Progenitor cell of endocrine pancreas (in vitro differentiated cells): ENCODE data around the gene VWA8. TPM values are rescaled to one million over a fixed set of nuclear protein-coding genes. Genes with fewer than 3 reads are reported as not detected.

ENCODE experiments used
- DNase-seq: peaks from one replicate; pipeline ENCODE4 v3.0.0; 2021; ENCODE audit warnings: low spot score; ENCODE audit not compliant: unreplicated experiment
- H3K27ac Mint-ChIP-seq: 2 replicates; pipeline ENCODE4 v1.8.0; 2021; ENCODE audit warnings: mild to moderate bottlenecking, moderate library complexity, mixed read lengths
- H3K27me3 Mint-ChIP-seq: 2 replicates; pipeline ENCODE4 v1.8.0; 2021; ENCODE audit warnings: mixed read lengths
- H3K36me3 Mint-ChIP-seq: 2 replicates; pipeline ENCODE4 v1.8.0; 2022; ENCODE audit warnings: mixed read lengths; ENCODE audit not compliant: insufficient read depth
- H3K4me1 Mint-ChIP-seq: 2 replicates; pipeline ENCODE4 v1.8.0; 2021; ENCODE audit warnings: low read depth, mixed read lengths
- H3K4me3 Mint-ChIP-seq: 2 replicates; pipeline ENCODE4 v1.8.0; 2021; ENCODE audit warnings: low read depth, mild to moderate bottlenecking, moderate library complexity, mixed read lengths
- H3K9me3 Mint-ChIP-seq: 2 replicates; pipeline ENCODE4 v1.8.0; 2021; ENCODE audit warnings: low read depth, mixed read lengths
- CTCF ChIP-seq: fragments of 200-600 bp; sonication (generic); IDR thresholded peaks from one replicate; pipeline ENCODE4 v1.5.0; 2021; ENCODE audit warnings: antibody characterized with exemption, mild to moderate bottlenecking; ENCODE audit not compliant: unreplicated experiment
- total RNA-seq: library from RNA; stranded (reverse); gene quantifications from 2 replicates; pipeline ENCODE4 v1.2.1, GENCODE V29; 2021

VWA8 gene
- total RNA-seq, 1 donor from 2014 or later, result 24.1 TPM

- Mint-ChIP-seq H3K4me1 (peaks cover 11% of the 10 kb centered on the region), H3K9me3 (no peaks in the 10 kb centered on the region), H3K27me3 (peaks cover 3% of the 10 kb centered on the region), H3K27ac (no peak overlapping the region), H3K36me3 (no peaks in the 10 kb centered on the region), H3K4me3 (no peak overlapping the region)
- no peak for TF ChIP-seq CTCF
- DNase-seq, result no peak
These were observed 401.9 kb downstream of the VWA8 start for GRCh38 chr13:41558781-41559560.

- Mint-ChIP-seq H3K4me3 (no peak overlapping the region), H3K27ac (no peak overlapping the region), H3K9me3 (no peaks in the 10 kb centered on the region), H3K36me3 (no peaks in the 10 kb centered on the region), H3K4me1 (peaks cover 2% of the 10 kb centered on the region), H3K27me3 (peaks cover 3% of the 10 kb centered on the region)
- no peak for TF ChIP-seq CTCF
- no peak for DNase-seq
These were observed 403.2 kb downstream of the VWA8 start for GRCh38 chr13:41557719-41558118.

GRCh38 chr13:41554626-41555386 lies 406.1 kb downstream of the VWA8 start:
- Mint-ChIP-seq H3K4me1 (peaks cover 2% of the 10 kb centered on the region), H3K9me3 (no peaks in the 10 kb centered on the region), H3K27me3 (peaks cover 3% of the 10 kb centered on the region), H3K36me3 (no peaks in the 10 kb centered on the region), H3K27ac (no peak overlapping the region), H3K4me3 (no peak overlapping the region)
- no peak for DNase-seq
- TF ChIP-seq CTCF, result no peak

- no peak for TF ChIP-seq CTCF
- Mint-ChIP-seq H3K4me3 (no peak overlapping the region), H3K9me3 (no peaks in the 10 kb centered on the region), H3K4me1 (peaks cover 2% of the 10 kb centered on the region), H3K36me3 (no peaks in the 10 kb centered on the region), H3K27me3 (peaks cover 3% of the 10 kb centered on the region), H3K27ac (peak overlapping the region; percentile 39)
- no peak for DNase-seq
These were observed 406.7 kb downstream of the VWA8 start for GRCh38 chr13:41554180-41554579.

- H3K4me3 Mint-ChIP-seq, result no peak overlapping the region
- H3K27ac Mint-ChIP-seq, result no peak overlapping the region
- H3K36me3 Mint-ChIP-seq, result no peaks in the 10 kb centered on the region
- H3K27me3 Mint-ChIP-seq, result peaks cover 3% of the 10 kb centered on the region
- no peaks in the 10 kb centered on the region for H3K9me3 Mint-ChIP-seq
- peaks cover 12% of the 10 kb centered on the region for H3K4me1 Mint-ChIP-seq
- no peak for TF ChIP-seq CTCF
- DNase-seq, result no peak
These were observed 408.9 kb downstream of the VWA8 start for GRCh38 chr13:41552031-41552430.
